Measurements from ENCODE around the gene PARD3. TPM values are rescaled to one million over a fixed set of nuclear protein-coding genes. Genes with fewer than 3 reads are reported as not detected.

PARD3 gene
- total RNA-seq, 2 experiments from 2014 or later, result 0.53 to 0.71 TPM

- Histone ChIP-seq H3K4me1 (ENCODE audit: insufficient read depth, low read length) (no peaks in the 10 kb centered on the region), H3K27ac (ENCODE audit: low read depth in 1 of 2, low read length in 2 of 2) (no peak overlapping the region), H3K9me3 (ENCODE audit: control insufficient read depth in 1 of 2, insufficient read depth in 1 of 2, low read length in 2 of 2) (no peaks in the 10 kb centered on the region), H3K27me3 (ENCODE audit: control insufficient read depth in 1 of 2, insufficient read depth in 2 of 2, low read length in 2 of 2) (no peaks in the 10 kb centered on the region), H3K4me3 (ENCODE audit: low read length) (no peak overlapping the region), H3K36me3 (ENCODE audit: insufficient read depth, low read length) (no peaks in the 10 kb centered on the region)
- no peak for ATAC-seq (ENCODE audit: poor library complexity)
- TF ChIP-seq CTCF (IDR thresholded peaks at IDR 0.05), result no peak
- H3K4me3 Mint-ChIP-seq, result no peak overlapping the region
- H3K36me3 Mint-ChIP-seq (ENCODE audit: low read depth), result no peaks in the 10 kb centered on the region
- H3K27me3 Mint-ChIP-seq, result peaks cover 9% of the 10 kb centered on the region
- CTCF ChIA-PET, result no interaction called here
- no peak for DNase-seq
- POLR2A ChIA-PET, result interaction anchor here (0.7 kb wide), 1 partner anchor 48 kb away, joined by 3 read pairs; no protein-coding TSS in a partner anchor
- intact Hi-C loops (cut with DNase I, micrococcal nuclease), result no loop called here
- H3K4me1 Mint-ChIP-seq (ENCODE audit: low read depth), result no peaks in the 10 kb centered on the region
- no peaks in the 10 kb centered on the region for H3K9me3 Mint-ChIP-seq
- H3K27ac Mint-ChIP-seq, result no peak overlapping the region
These were observed 640.0 kb downstream of the PARD3 start for GRCh38 chr10:34175121-34175520.

- no peaks in the 10 kb centered on the region for H3K27me3 ChIP-seq (ENCODE audit: control insufficient read depth in 1 of 2, insufficient read depth in 2 of 2, low read length in 2 of 2)
- H3K4me1 Mint-ChIP-seq (ENCODE audit: low read depth), result no peaks in the 10 kb centered on the region
- H3K36me3 Mint-ChIP-seq (ENCODE audit: low read depth), result no peaks in the 10 kb centered on the region
- ATAC-seq (ENCODE audit: poor library complexity) (no peak), DNase-seq (peak in 2 of 14 experiments; percentile 8 to 14)
- CTCF ChIA-PET, result no interaction called here
- no peak for TF ChIP-seq CTCF (IDR thresholded peaks at IDR 0.05)
- H3K9me3 ChIP-seq (ENCODE audit: control insufficient read depth in 1 of 2, insufficient read depth in 1 of 2, low read length in 2 of 2), result no peaks in the 10 kb centered on the region
- intact Hi-C loops (cut with DNase I, micrococcal nuclease), result no loop called here
- H3K27ac ChIP-seq (ENCODE audit: low read depth in 1 of 2, low read length in 2 of 2), result no peak overlapping the region
- no peak overlapping the region for H3K4me3 ChIP-seq (ENCODE audit: low read length)
- H3K9me3 Mint-ChIP-seq, result no peaks in the 10 kb centered on the region
- H3K4me3 Mint-ChIP-seq, result no peak overlapping the region
- H3K36me3 ChIP-seq (ENCODE audit: insufficient read depth, low read length), result no peaks in the 10 kb centered on the region
- H3K27ac Mint-ChIP-seq, result no peak overlapping the region
- POLR2A ChIA-PET, result no interaction called here
- H3K4me1 ChIP-seq (ENCODE audit: insufficient read depth, low read length), result no peaks in the 10 kb centered on the region
- peaks cover 9% of the 10 kb centered on the region for H3K27me3 Mint-ChIP-seq
These were observed 642.1 kb downstream of the PARD3 start for GRCh38 chr10:34172936-34173533.

- H3K36me3 ChIP-seq (ENCODE audit: insufficient read depth, low read length), result no peaks in the 10 kb centered on the region
- no peak overlapping the region for H3K4me3 ChIP-seq (ENCODE audit: low read length)
- ChIA-PET CTCF (no interaction called here), POLR2A (no interaction called here)
- Mint-ChIP-seq H3K4me3 (no peak overlapping the region), H3K27me3 (peaks cover 9% of the 10 kb centered on the region), H3K9me3 (no peaks in the 10 kb centered on the region), H3K36me3 (ENCODE audit: low read depth) (no peaks in the 10 kb centered on the region), H3K27ac (no peak overlapping the region), H3K4me1 (ENCODE audit: low read depth) (no peaks in the 10 kb centered on the region)
- no peaks in the 10 kb centered on the region for H3K4me1 ChIP-seq (ENCODE audit: insufficient read depth, low read length)
- ATAC-seq (ENCODE audit: poor library complexity), result no peak
- no peak overlapping the region for H3K27ac ChIP-seq (ENCODE audit: low read depth in 1 of 2, low read length in 2 of 2)
- intact Hi-C loops (cut with DNase I, micrococcal nuclease), result no loop called here
- no peak for TF ChIP-seq CTCF (IDR thresholded peaks at IDR 0.05)
- no peaks in the 10 kb centered on the region for H3K27me3 ChIP-seq (ENCODE audit: control insufficient read depth in 1 of 2, insufficient read depth in 2 of 2, low read length in 2 of 2)
- H3K9me3 ChIP-seq (ENCODE audit: control insufficient read depth in 1 of 2, insufficient read depth in 1 of 2, low read length in 2 of 2), result no peaks in the 10 kb centered on the region
- DNase-seq, result no peak
These were observed 643.1 kb downstream of the PARD3 start for GRCh38 chr10:34171957-34172527.
